Measurements from ENCODE around the gene CENPB. TPM values are rescaled to one million over a fixed set of nuclear protein-coding genes. Genes with fewer than 3 reads are reported as not detected.

Gene CENPB
- polyA plus RNA-seq, 1 of the 3 experiments (the other 2 are of a cell fraction), result 41.2 TPM

DNA sequence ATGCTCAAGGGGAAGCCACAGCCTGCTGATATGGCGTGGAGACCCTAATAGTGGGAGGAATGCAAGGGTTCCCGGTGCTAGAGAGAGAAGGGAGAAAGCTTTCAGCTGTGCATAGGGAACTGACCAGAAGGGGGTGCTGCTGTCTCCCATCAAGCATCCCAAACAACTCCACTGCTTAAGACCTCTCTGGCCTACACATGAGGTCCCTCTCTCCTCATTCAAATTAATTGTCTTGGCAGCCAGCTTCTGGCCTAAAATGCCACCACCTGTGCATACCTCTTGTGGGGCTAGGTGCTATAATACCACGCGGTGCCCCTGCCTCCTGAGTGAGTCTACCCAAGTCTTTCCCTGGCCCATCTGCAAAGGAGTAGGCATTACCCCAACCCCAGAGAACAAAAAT is 33.4 kb downstream of the CENPB start:
- Histone ChIP-seq H3K9ac (no peak overlapping the region), H3K27me3 (ENCODE audit: insufficient read depth) (no peaks in the 10 kb centered on the region), H4K20me1 (ENCODE audit: insufficient read depth) (no peaks in the 10 kb centered on the region), H3K4me3 (ENCODE audit: low read depth in 2 of 2, low read length in 1 of 2) (no peak overlapping the region), H3K4me2 (no peak overlapping the region), H3K79me2 (ENCODE audit: insufficient read depth) (no peaks in the 10 kb centered on the region), H3K27ac (ENCODE audit: low read depth in 2 of 2, low read length in 1 of 2) (no peak overlapping the region), H3K4me1 (ENCODE audit: control insufficient read depth in 1 of 2, insufficient read depth in 2 of 2, low read depth in 1 of 2, low read length in 1 of 2) (peaks cover 0 to 6% of the 10 kb centered on the region in 2 experiments; a peak in 1 of 4 replicates), H3F3A (replicated peaks; ENCODE audit: insufficient read depth) (no peaks in the 10 kb centered on the region), H3K36me3 (replicated peaks in 1 of 2; ENCODE audit: control insufficient read depth in 1 of 2, insufficient read depth in 2 of 2, low read length in 1 of 2) (peaks cover 8 to 12% of the 10 kb centered on the region in 2 experiments), H3K9me2 (no peaks in the 10 kb centered on the region), H3K9me3 (no peaks in the 10 kb centered on the region), H2AFZ (ENCODE audit: low read depth) (no peak overlapping the region)
- 20% methylated on average over 2 of the region's 4 CpGs for WGBS (ENCODE audit: low lambda C conversion rate)
- ChIA-PET POLR2A (interaction anchor here (1.0 to 2.0 kb wide), 2 partner anchors 15 to 67 kb away, joined by 3 to 7 read pairs; partner anchors contain the start of genes ADISSP and AP5S1), CTCF (interaction anchor here (0.6 to 9.8 kb wide), 19 partner anchors 10 to 190 kb away, joined by 3 to 151 read pairs (median 4); partner anchors contain the start of genes ADISSP, CENPB and SPEF1)
- peak; percentile 82 for DNase-seq
- TF ChIP-seq TEAD4 (IDR thresholded peaks at IDR 0.05; ENCODE audit: borderline replicate concordance, insufficient read depth), result no peak
- TF ChIP-seq RFX5 (IDR thresholded peaks at IDR 0.05; ENCODE audit: low read length), result no peak
- no peak for TF ChIP-seq FOXM1 (IDR thresholded peaks at IDR 0.05; ENCODE audit: low read depth)
- TF ChIP-seq NRF1 (IDR thresholded peaks at IDR 0.05; ENCODE audit: low read depth, low read length), result no peak
- no peak for TF ChIP-seq EP300 (IDR thresholded peaks at IDR 0.05; ENCODE audit: borderline replicate concordance in 1 of 2, low read depth in 1 of 2, low read length in 1 of 2)
- peak; percentile 72 for TF ChIP-seq RAD21 (IDR thresholded peaks at IDR 0.05; ENCODE audit: low read length)
- no peak for TF ChIP-seq TAF1 (IDR thresholded peaks at IDR 0.05; ENCODE audit: borderline replicate concordance, low read depth, low read length)
- TF ChIP-seq, protein P1, sequence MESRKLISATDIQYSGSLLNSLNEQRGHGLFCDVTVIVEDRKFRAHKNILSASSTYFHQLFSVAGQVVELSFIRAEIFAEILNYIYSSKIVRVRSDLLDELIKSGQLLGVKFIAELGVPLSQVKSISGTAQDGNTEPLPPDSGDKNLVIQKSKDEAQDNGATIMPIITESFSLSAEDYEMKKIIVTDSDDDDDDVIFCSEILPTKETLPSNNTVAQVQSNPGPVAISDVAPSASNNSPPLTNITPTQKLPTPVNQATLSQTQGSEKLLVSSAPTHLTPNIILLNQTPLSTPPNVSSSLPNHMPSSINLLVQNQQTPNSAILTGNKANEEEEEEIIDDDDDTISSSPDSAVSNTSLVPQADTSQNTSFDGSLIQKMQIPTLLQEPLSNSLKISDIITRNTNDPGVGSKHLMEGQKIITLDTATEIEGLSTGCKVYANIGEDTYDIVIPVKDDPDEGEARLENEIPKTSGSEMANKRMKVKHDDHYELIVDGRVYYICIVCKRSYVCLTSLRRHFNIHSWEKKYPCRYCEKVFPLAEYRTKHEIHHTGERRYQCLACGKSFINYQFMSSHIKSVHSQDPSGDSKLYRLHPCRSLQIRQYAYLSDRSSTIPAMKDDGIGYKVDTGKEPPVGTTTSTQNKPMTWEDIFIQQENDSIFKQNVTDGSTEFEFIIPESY (IDR thresholded peaks at IDR 0.05; ENCODE audit: borderline replicate concordance, low read depth), result no peak
- TF ChIP-seq, protein P2, sequence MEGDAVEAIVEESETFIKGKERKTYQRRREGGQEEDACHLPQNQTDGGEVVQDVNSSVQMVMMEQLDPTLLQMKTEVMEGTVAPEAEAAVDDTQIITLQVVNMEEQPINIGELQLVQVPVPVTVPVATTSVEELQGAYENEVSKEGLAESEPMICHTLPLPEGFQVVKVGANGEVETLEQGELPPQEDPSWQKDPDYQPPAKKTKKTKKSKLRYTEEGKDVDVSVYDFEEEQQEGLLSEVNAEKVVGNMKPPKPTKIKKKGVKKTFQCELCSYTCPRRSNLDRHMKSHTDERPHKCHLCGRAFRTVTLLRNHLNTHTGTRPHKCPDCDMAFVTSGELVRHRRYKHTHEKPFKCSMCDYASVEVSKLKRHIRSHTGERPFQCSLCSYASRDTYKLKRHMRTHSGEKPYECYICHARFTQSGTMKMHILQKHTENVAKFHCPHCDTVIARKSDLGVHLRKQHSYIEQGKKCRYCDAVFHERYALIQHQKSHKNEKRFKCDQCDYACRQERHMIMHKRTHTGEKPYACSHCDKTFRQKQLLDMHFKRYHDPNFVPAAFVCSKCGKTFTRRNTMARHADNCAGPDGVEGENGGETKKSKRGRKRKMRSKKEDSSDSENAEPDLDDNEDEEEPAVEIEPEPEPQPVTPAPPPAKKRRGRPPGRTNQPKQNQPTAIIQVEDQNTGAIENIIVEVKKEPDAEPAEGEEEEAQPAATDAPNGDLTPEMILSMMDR (IDR thresholded peaks at IDR 0.05), result peak; percentile 77
- TF ChIP-seq, protein P3, sequence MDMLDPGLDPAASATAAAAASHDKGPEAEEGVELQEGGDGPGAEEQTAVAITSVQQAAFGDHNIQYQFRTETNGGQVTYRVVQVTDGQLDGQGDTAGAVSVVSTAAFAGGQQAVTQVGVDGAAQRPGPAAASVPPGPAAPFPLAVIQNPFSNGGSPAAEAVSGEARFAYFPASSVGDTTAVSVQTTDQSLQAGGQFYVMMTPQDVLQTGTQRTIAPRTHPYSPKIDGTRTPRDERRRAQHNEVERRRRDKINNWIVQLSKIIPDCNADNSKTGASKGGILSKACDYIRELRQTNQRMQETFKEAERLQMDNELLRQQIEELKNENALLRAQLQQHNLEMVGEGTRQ (IDR thresholded peaks at IDR 0.05; ENCODE audit: borderline replicate concordance, low read depth, low read length), result no peak
- peak; percentile 64 for TF ChIP-seq SMC3 (IDR thresholded peaks at IDR 0.05; ENCODE audit: low read depth, low read length)

DNA sequence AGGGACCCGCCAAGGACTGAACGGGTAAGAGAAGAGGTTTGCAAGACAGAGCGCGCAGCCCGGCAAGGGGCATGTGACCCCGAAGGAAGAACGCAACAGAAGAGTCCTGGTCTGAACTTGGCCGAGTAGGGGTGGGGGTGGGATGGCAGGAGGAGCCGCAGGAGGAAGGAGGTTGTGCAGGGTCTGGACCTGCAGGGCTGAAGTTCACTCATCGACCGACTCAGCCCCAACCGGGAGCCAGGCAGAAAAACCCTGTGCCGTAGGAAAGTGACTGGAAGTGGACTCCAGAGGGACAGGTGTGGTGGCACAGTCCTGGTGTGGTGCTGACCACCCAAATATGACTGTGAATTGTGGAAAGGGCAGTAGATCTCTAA is 34.2 kb downstream of the CENPB start:
- no peaks in the 10 kb centered on the region for H3K9me3 ChIP-seq
- ChIA-PET POLR2A (interaction anchor here (1.0 to 2.0 kb wide), 2 partner anchors 16 to 68 kb away, joined by 3 to 7 read pairs; partner anchors contain the start of genes ADISSP and AP5S1), CTCF (interaction anchor here (0.6 to 9.8 kb wide), 18 partner anchors 11 to 189 kb away, joined by 3 to 151 read pairs (median 4); partner anchors contain the start of genes ADISSP, CENPB and SPEF1)
- H3K27ac ChIP-seq (ENCODE audit: low read depth in 2 of 2, low read length in 1 of 2), result no peak overlapping the region
- H3K36me3 ChIP-seq (replicated peaks in 1 of 2; ENCODE audit: control insufficient read depth in 1 of 2, insufficient read depth in 2 of 2, low read length in 1 of 2), result peaks cover 4 to 10% of the 10 kb centered on the region in 2 experiments
- H3K9ac ChIP-seq, result no peak overlapping the region
- no peak overlapping the region for H3K4me2 ChIP-seq
- no peaks in the 10 kb centered on the region for H3K9me2 ChIP-seq
- H3K4me1 ChIP-seq (ENCODE audit: control insufficient read depth in 1 of 2, insufficient read depth in 2 of 2, low read depth in 1 of 2, low read length in 1 of 2), result peaks cover 0 to 6% of the 10 kb centered on the region in 2 experiments; a peak in 1 of 4 replicates
- no peak overlapping the region for H3K4me3 ChIP-seq (ENCODE audit: low read depth in 2 of 2, low read length in 1 of 2)
- no peak overlapping the region for H2AFZ ChIP-seq (ENCODE audit: low read depth)
- WGBS (ENCODE audit: low lambda C conversion rate), result 95% methylated on average over 13 of the region's 13 CpGs
- no peaks in the 10 kb centered on the region for H3F3A ChIP-seq (replicated peaks; ENCODE audit: insufficient read depth)
- H3K27me3 ChIP-seq (ENCODE audit: insufficient read depth), result no peaks in the 10 kb centered on the region
- no peaks in the 10 kb centered on the region for H4K20me1 ChIP-seq (ENCODE audit: insufficient read depth)
- DNase-seq, result no peak
- H3K79me2 ChIP-seq (ENCODE audit: insufficient read depth), result no peaks in the 10 kb centered on the region
- TF ChIP-seq FOXM1 (IDR thresholded peaks at IDR 0.05; ENCODE audit: low read depth) (no peak), RAD21 (IDR thresholded peaks at IDR 0.05; ENCODE audit: low read length) (no peak), TAF1 (IDR thresholded peaks at IDR 0.05; ENCODE audit: borderline replicate concordance, low read depth, low read length) (no peak), JUND (IDR thresholded peaks at IDR 0.05) (no peak), EZH2phosphoT487 (IDR thresholded peaks at IDR 0.05; ENCODE audit: borderline replicate concordance, low read depth) (no peak), TEAD4 (IDR thresholded peaks at IDR 0.05; ENCODE audit: borderline replicate concordance, insufficient read depth) (no peak), MXI1 (IDR thresholded peaks at IDR 0.05; ENCODE audit: low read depth, low read length) (no peak), FOXJ3 (CRISPR knock-in tag; IDR thresholded peaks at IDR 0.05) (no peak), YY1 (IDR thresholded peaks at IDR 0.05; ENCODE audit: low read depth) (no peak), ELF1 (IDR thresholded peaks at IDR 0.05) (no peak)
- TF ChIP-seq, protein P3 (IDR thresholded peaks at IDR 0.05; ENCODE audit: borderline replicate concordance, low read depth, low read length), result no peak
- TF ChIP-seq, protein P2 (IDR thresholded peaks at IDR 0.05), result no peak
